AG04450 (cell line): ENCODE results near the gene BNC2. TPM values are rescaled to one million over a fixed set of nuclear protein-coding genes. Genes with fewer than 3 reads are reported as not detected.

Experiments
- CTCF ChIA-PET: fragments of 300-600, 350-600 bp; formaldehyde crosslinking; extraction: SDS; loops from one replicate; lab custom pipeline; 2022; ENCODE audit warnings: antibody characterized with exemption, inconsistent platforms; lab: Charles Lee
- POLR2A ChIA-PET: fragments of 350-600 bp; formaldehyde crosslinking; extraction: SDS; loops from one replicate; lab custom pipeline; 2021; ENCODE audit warnings: antibody characterized with exemption, inconsistent platforms; lab: Yijun Ruan, JAX
- DNase-seq: peaks from one replicate; pipeline ENCODE4 v3.0.0-alpha.2; 2011; ENCODE audit warnings: low read depth, low spot score
- H3K27ac ChIP-seq: one replicate; pipeline ENCODE4 v1.5.1; 2012; ENCODE audit warnings: low read depth, low read length, control low read depth
- H3K27me3 ChIP-seq: one replicate; pipeline ENCODE4 v1.6.0; 2012; ENCODE audit warnings: low read length; ENCODE audit not compliant: control insufficient read depth, insufficient read depth
- H3K4me3 ChIP-seq: 2 replicates; pipeline ENCODE4 v1.5.1; 2011; ENCODE audit warnings: mild to moderate bottlenecking, low read depth, low read length, control low read depth
- H3K9me3 ChIP-seq: 2 replicates; pipeline ENCODE4 v1.5.1; 2012; ENCODE audit warnings: low read length; ENCODE audit not compliant: control insufficient read depth, insufficient read depth
- polyA plus RNA-seq: library from polyadenylated mRNA; depleted of rRNA; stranded (reverse); fragments of >200 nt; gene quantifications from 2 replicates; pipeline ENCODE4 v1.2.3, GENCODE V29; 2011
- TF ChIP-seq, protein P1 (sequence below): IDR thresholded peaks from 2 replicates; pipeline ENCODE4 v1.5.1; 2011; ENCODE audit warnings: low read depth, low read length, control low read depth, inconsistent platforms

The BNC2 gene
- polyA plus RNA-seq, 1 experiment, result 49.0 TPM

GRCh38 chr9:16726718-16727451 is 143.6 kb downstream of the BNC2 start:
- TF ChIP-seq, protein P1, sequence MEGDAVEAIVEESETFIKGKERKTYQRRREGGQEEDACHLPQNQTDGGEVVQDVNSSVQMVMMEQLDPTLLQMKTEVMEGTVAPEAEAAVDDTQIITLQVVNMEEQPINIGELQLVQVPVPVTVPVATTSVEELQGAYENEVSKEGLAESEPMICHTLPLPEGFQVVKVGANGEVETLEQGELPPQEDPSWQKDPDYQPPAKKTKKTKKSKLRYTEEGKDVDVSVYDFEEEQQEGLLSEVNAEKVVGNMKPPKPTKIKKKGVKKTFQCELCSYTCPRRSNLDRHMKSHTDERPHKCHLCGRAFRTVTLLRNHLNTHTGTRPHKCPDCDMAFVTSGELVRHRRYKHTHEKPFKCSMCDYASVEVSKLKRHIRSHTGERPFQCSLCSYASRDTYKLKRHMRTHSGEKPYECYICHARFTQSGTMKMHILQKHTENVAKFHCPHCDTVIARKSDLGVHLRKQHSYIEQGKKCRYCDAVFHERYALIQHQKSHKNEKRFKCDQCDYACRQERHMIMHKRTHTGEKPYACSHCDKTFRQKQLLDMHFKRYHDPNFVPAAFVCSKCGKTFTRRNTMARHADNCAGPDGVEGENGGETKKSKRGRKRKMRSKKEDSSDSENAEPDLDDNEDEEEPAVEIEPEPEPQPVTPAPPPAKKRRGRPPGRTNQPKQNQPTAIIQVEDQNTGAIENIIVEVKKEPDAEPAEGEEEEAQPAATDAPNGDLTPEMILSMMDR, result no peak
- DNase-seq, result peak; percentile 29
- POLR2A ChIA-PET, result interaction anchor here (1.1 to 1.5 kb wide), 3 partner anchors 22 to 143 kb away, joined by 3 to 4 read pairs (median 3); partner anchors contain the start of gene BNC2
- no peaks in the 10 kb centered on the region for H3K9me3 ChIP-seq
- H3K27ac ChIP-seq, result peak overlapping the region; percentile 90
- H3K27me3 ChIP-seq, result no peaks in the 10 kb centered on the region
- H3K4me3 ChIP-seq, result peak overlapping the region; percentile 70
- CTCF ChIA-PET, result interaction anchor here (0.7 kb wide), 1 partner anchor 514 kb away, joined by 4 read pairs; no protein-coding TSS in a partner anchor

DNA sequence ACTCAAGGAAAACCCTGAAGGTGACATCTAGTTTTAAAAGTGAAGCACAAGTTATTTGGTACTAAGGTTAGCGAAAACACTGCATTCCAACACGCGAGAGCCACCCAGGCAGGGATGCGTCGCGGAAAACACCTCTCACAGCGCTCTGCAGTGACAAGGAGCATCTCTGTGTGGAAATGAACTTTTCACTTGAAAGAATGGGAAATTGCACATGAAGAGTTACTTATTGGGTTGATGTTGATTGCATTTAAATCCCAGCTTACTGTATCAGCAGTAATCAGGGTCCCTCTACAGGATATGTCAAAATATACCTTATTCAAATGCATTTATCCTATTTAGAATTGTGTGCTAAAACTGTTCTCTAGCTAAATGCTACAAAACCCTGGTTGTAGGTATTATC is 144.4 kb downstream of the BNC2 start:
- Histone ChIP-seq H3K9me3 (no peaks in the 10 kb centered on the region), H3K27me3 (no peaks in the 10 kb centered on the region), H3K4me3 (peak overlapping the region; percentile 70), H3K27ac (no peak overlapping the region)
- CTCF ChIA-PET, result interaction anchor here (0.7 kb wide), 1 partner anchor 513 kb away, joined by 4 read pairs; no protein-coding TSS in a partner anchor
- TF ChIP-seq, protein P1, result peak; percentile 34; the same call in 1 of the 2 replicates
- POLR2A ChIA-PET, result interaction anchor here (0.5 to 0.7 kb wide), 4 partner anchors 14 to 261 kb away, joined by 3 to 5 read pairs (median 4); no protein-coding TSS in a partner anchor
- no peak for DNase-seq

DNA sequence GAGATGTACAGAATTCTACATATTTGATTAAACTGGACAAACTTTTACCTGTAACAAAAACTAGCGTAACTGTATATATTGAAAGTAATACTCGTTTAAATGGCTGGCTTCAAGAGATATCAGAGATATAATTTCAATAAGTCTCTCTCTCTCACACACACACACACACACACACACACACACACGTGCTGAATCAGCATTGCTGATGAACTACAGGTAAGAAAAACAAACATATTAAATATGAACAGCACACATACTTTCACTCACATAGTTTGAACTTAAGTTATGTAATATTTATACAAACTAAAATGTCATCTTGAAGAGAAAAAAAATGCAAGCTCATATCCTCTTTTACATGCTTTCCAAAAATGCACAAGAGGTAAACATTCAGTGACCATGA is 145.4 kb downstream of the BNC2 start:
- CTCF ChIA-PET, result interaction anchor here (0.6 kb wide), 2 partner anchors 411 to 480 kb away, joined by 3 to 4 read pairs; no protein-coding TSS in a partner anchor
- H3K27ac ChIP-seq, result no peak overlapping the region
- TF ChIP-seq, protein P1, result no peak
- H3K9me3 ChIP-seq, result no peaks in the 10 kb centered on the region
- POLR2A ChIA-PET, result interaction anchor here (1.0 kb wide), 1 partner anchor 20 kb away, joined by 5 read pairs; no protein-coding TSS in a partner anchor
- no peaks in the 10 kb centered on the region for H3K27me3 ChIP-seq
- no peak for DNase-seq
- H3K4me3 ChIP-seq, result no peak overlapping the region

- ChIA-PET POLR2A (no interaction called here), CTCF (no interaction called here)
- TF ChIP-seq, protein P1, result no peak
- DNase-seq, result no peak
- H3K27ac ChIP-seq, result no peak overlapping the region
- H3K4me3 ChIP-seq, result no peak overlapping the region
- H3K9me3 ChIP-seq, result no peaks in the 10 kb centered on the region
- no peaks in the 10 kb centered on the region for H3K27me3 ChIP-seq
Measured at GRCh38 chr9:16721972-16722371, 148.5 kb downstream of the BNC2 start.

DNA sequence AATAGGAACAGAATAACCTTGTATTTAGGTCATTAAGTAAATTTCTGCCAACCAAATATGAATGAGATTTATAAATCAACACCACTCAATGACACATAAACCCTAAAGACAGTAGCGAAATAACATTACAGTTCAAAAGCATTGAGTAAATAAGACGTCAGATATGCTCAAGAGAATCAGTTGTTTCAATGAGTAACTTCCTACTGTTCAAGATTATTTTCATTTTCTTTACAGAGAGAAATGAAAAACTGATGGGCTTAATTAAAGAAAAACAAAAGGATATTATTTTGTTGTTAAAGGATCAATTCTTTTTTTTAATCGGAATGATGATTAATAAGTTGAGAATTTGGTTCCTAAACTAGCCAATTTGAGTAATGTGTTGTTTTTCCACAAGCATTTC is 150.1 kb downstream of the BNC2 start:
- Histone ChIP-seq H3K4me3 (no peak overlapping the region), H3K27ac (no peak overlapping the region), H3K9me3 (no peaks in the 10 kb centered on the region), H3K27me3 (no peaks in the 10 kb centered on the region)
- POLR2A ChIA-PET, result no interaction called here
- TF ChIP-seq, protein P1, result no peak
- CTCF ChIA-PET, result no interaction called here
- DNase-seq, result no peak
